ENCODE data around the gene ZNF821.

Gene ZNF821

GRCh38 chr16:71883849-71884638, at the start of gene ZNF821:
ZNF821 (minus strand) TSS chr16:71884182; CDS start chr16:71879946, 4,236 bp downstream.
- in situ Hi-C loops (cut with HindIII; ENCODE audit: low pct_ligation_motif_present, low sequenced_read_pairs): no loop called here
- DNase-seq: peak; percentile 51
- Histone ChIP-seq H3K36me3 (replicated peaks) (no peaks in the 10 kb centered on the region), H3K27ac (peak within 1 kb of the TSS; percentile 72), H3K4me3 (ENCODE audit: low read depth, low read length) (peak within 1 kb of the TSS; percentile 72), H3K27me3 (replicated peaks) (no peaks in the 10 kb centered on the region)
- TF ChIP-seq CTCF (IDR thresholded peaks at IDR 0.05; ENCODE audit: low read depth, low read length, missing control alignments): no peak

- in situ Hi-C loops (cut with HindIII; ENCODE audit: low pct_ligation_motif_present, low sequenced_read_pairs): no loop called here
- no peak for DNase-seq
- no peak overlapping the region for H3K27ac ChIP-seq
- H3K4me3 ChIP-seq (ENCODE audit: low read depth, low read length): no peak overlapping the region
- TF ChIP-seq CTCF (IDR thresholded peaks at IDR 0.05; ENCODE audit: low read depth, low read length, missing control alignments): no peak
- no peaks in the 10 kb centered on the region for H3K27me3 ChIP-seq (replicated peaks)
- H3K36me3 ChIP-seq (replicated peaks): peaks cover 29% of the 10 kb centered on the region
Measured at GRCh38 chr16:71933017-71933416, 49.0 kb upstream of the ZNF821 start.

- Histone ChIP-seq H3K4me3 (ENCODE audit: low read depth, low read length) (no peak overlapping the region), H3K27me3 (replicated peaks) (no peaks in the 10 kb centered on the region), H3K27ac (no peak overlapping the region), H3K36me3 (replicated peaks) (peaks cover 38% of the 10 kb centered on the region)
- in situ Hi-C loops (cut with HindIII; ENCODE audit: low pct_ligation_motif_present, low sequenced_read_pairs): no loop called here
- no peak for TF ChIP-seq CTCF (IDR thresholded peaks at IDR 0.05; ENCODE audit: low read depth, low read length, missing control alignments)
- no peak for DNase-seq
Measured at GRCh38 chr16:71931599-71931998, 47.6 kb upstream of the ZNF821 start.

GRCh38 chr16:71931001-71931400, 47.0 kb upstream of the ZNF821 start:
- in situ Hi-C loops (cut with HindIII; ENCODE audit: low pct_ligation_motif_present, low sequenced_read_pairs): no loop called here
- Histone ChIP-seq H3K4me3 (ENCODE audit: low read depth, low read length) (no peak overlapping the region), H3K27me3 (replicated peaks) (no peaks in the 10 kb centered on the region), H3K27ac (no peak overlapping the region), H3K36me3 (replicated peaks) (peaks cover 39% of the 10 kb centered on the region)
- no peak for TF ChIP-seq CTCF (IDR thresholded peaks at IDR 0.05; ENCODE audit: low read depth, low read length, missing control alignments)
- DNase-seq: no peak

- H3K36me3 ChIP-seq (replicated peaks): peaks cover 47% of the 10 kb centered on the region
- DNase-seq: no peak
- in situ Hi-C loops (cut with HindIII; ENCODE audit: low pct_ligation_motif_present, low sequenced_read_pairs): no loop called here
Measured at GRCh38 chr16:71930013-71930563, 46.1 kb upstream of the ZNF821 start.

More at GRCh38 chr16:71930013-71930563, 46.1 kb upstream of the ZNF821 start:
- no peak for TF ChIP-seq CTCF (IDR thresholded peaks at IDR 0.05; ENCODE audit: low read depth, low read length, missing control alignments)
- no peak overlapping the region for H3K4me3 ChIP-seq (ENCODE audit: low read depth, low read length)
- no peak overlapping the region for H3K27ac ChIP-seq
- H3K27me3 ChIP-seq (replicated peaks): no peaks in the 10 kb centered on the region
